GM19468 (cell line): ENCODE data around the gene PRPF39.
"Not testable (repeated sequence)": the region's sequence is repeated elsewhere in the genome, so short reads cannot be mapped to it uniquely, and the experiment has no call there.

Experiments
- ATAC-seq: cut with Tn5 transposase; IDR thresholded peaks from one replicate; pipeline ENCODE4 v1.9.1; 2021; ENCODE audit warnings: mild to moderate bottlenecking, moderate library complexity, moderate number of reproducible peaks; ENCODE audit not compliant: unreplicated experiment; ENCODE audit errors: extremely low read depth

The PRPF39 gene

DNA sequence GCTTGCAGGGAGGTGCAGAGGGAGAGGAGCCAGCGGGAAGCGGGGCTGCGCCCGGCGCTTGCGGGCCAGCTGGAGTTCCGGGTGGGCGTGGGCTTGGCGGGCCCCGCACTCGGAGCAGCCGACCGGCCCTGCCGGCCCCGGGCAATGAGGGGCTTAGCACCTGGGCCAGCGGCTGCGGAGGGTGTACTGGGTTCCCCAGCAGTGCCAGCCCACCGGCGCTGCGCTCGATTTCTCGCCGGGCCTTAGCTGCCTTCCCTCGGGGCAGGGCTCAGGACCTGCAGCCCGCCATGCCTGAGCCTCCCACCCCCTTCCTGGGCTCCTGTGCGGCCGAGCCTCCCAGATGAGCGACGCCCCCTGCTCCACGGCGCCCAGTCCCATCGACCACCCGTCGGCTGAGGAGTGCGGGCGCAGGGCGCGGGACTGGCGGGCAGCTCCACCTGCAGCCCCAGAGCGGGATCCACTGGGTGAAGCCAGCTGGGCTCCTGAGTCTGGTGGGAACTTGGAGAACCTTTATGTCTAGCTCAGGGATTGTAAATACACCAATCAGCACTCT is 3.4 kb upstream of the PRPF39 start:
- not testable (repeated sequence) for ATAC-seq

DNA sequence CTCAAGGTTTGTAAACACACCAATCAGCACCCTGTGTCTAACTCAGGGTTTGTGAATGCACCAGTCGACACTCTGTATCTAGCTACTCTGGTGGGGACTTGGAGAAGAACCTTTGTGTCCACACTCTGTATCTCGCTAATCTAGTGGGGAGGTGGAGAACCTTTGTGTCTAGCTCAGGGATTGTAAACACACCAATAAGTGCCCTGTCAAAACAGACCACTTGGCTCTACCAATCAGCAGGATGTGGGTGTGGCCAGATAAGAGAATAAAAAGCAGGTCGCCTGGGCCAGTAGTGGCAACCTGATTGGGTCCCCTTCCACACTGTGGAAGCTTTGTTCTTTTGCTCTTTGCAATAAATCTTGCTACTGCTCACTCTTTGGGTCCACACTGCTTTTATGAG is 2.8 kb upstream of the PRPF39 start:
- ATAC-seq: not testable (repeated sequence)

DNA sequence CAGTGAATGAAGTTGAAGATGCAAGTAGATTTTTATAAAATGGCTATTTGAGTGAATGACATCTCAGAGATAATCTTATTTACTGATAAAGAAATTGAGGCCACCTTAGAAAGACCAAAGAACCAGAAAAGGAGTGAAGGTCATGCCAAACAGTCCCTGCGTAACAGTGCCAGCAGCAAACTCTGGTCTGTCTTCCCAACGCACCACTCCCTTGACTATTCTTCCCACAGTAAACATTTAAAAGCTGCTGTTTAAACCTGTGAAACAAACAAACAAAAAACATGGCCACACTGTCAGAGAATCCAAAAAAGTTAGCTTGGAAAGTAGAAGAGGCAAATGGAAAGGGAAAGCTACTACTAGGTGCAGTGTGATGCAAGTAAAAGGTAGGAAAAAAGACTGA is 1.5 kb upstream of the PRPF39 start:
- no peak for ATAC-seq

DNA sequence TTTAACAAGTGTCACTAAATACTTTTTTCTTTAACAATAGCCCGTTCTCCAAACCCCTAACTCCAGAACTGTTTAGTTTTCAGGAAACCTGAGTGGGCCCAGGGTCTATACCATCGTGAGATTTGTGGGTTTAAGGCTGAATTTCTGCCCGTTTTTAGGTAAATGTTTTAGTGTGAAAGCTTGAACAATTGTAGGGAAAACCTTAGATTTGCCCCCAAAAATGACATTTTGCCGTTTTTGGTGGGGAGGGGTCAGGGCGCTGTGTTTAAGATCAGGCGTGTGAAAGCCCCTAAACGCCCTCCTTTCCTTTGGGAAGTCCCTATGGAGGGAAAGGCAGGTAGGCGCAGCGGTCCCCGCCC is 320 bp upstream of the PRPF39 start:
- ATAC-seq: no peak

DNA sequence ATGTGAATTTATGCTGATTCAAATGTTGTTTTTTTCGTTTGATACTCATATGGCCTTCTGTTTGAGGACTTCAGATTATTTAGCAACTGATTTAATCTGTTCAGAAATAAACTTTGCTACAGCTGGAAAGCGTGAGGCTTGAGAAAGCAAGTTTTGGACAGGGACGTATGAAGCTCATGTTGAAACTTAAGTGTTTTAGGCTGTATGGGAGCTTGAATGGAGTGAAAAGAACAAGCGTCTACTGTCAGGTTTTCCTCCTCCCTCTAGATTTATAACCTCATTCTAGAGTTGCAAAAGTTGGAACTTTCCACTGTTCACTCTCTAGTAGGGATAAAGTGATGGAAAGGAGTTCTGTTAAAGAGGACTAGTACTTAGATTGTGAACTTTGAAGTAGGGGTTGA is 1.0 kb downstream of the PRPF39 start:
- ATAC-seq: no peak

DNA sequence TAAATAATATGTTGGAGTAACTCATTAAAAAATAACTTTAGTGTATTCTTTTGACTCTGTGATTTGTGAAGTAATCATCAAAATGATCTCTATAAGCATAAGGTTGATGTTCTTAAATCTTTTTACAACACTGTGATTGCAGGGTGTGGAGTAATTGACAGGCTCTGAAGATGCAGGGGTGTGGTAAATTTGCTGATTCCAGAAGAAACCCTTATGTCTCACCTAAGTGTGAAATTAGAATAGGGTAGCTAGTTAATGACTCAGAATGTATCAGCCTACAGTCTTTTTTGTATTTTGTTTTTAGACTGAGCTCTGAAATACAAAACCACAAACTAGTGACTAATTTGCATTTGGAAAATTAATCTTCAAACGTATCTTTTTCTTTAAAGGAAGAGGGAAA is 5.9 kb downstream of the PRPF39 start:
- ATAC-seq: no peak

DNA sequence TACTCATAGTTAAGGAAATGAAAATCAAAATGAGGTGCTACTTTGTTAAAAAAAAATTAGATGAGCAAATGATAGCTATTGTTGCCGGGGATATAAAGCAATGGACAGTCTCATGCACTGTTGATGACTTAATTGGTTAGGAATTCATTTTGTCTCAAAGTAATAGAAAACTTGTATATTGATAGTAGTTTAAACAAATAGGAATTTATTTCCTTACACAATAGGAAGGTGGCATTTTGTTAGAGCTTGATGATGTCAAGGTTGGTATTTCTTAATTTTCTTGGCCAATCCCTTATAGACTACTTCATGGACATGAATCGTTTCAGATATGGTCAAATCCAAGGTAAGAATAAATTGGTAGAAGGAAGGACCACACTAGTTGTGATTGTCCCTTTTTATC is 7.8 kb downstream of the PRPF39 start:
- ATAC-seq: no peak

DNA sequence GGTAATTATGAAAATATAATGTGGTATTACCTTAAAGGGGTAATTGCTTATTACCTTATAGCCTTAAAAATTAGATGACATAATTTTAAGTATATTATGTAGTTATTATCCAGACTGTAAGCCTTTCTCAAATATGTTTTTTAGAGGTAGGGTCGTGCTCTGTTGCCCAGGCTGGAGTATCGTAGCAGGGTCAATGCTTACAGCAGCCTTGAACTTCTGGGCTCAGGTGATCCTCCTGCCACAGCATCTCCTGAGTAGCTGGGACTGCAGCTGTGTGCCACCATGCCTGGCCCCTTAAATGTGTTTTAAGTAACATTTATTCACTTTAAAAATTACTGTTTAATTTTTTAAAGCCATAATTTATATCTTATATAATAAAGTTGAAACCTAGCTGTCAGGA is 10.4 kb downstream of the PRPF39 start:
- ATAC-seq: no peak

DNA sequence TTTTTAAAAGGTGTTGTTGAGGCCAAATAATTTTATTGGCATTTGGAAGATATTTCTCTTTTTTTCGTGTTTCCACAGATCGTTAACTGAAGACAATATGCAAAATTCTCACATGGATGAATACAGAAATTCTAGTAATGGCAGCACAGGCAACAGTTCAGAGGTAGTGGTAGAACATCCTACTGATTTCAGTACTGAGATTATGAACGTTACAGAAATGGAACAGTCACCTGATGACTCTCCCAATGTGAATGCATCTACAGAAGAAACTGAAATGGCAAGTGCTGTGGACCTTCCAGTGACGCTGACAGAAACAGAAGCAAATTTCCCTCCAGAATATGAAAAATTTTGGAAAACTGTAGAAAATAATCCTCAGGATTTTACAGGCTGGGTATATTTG is 11.2 kb downstream of the PRPF39 start:
- no peak for ATAC-seq

DNA sequence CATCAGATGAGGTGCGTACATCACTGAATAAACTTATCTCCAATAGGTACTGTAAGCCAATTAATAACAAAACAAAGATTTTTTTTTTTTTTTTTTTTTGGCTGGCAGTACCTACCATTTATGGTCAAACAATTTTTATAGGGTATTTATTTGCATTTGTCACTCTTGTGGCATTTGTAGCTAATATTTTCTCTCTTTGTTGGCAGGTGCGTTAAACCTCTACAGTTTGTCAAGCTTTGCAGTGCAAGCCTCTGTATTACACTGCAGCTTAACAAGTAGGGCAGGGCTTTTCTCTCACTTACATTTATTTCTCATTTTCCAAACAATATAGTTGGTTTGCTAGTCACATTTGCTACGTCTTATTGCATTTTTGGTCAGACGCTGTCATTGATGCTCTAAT is 12.3 kb downstream of the PRPF39 start:
- ATAC-seq: no peak

DNA sequence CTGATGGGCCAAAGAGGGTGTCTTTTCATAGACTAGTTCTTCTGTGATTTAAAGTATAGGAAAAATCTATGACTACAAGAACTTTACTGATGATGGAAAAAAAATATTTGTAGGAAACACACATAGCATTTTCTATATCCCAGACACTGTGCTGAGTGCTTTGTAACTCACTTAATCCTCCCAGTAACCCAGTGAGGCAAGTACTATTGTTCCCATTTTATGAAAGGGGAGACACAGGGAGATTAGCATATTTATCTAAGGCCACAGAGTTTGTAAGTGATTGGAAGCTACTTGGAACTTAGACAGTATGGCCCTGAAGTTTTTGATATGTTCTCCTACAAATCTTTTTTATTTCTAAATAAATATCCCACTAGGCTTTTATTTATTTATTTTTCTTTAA is 19.9 kb downstream of the PRPF39 start:
- ATAC-seq: no peak

DNA sequence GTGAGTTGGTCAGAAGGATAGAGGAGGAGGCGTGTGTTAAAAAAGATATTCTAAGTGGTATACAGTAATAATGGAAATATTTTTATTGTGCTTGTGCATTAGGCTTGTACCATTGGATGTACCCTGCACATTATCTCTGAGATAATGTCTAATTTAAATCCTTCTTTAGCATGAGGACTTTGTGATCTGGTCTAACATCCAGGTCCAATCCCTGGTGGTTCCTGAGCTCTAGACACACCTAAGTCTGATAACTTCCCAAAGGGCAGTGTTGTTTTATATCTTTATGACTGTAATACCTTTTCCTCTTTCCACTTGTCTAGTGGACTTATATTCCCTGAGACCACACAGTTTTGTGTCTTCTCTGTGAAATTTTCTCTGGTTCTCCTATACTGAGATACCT is 20.6 kb downstream of the PRPF39 start:
- ATAC-seq: no peak

DNA sequence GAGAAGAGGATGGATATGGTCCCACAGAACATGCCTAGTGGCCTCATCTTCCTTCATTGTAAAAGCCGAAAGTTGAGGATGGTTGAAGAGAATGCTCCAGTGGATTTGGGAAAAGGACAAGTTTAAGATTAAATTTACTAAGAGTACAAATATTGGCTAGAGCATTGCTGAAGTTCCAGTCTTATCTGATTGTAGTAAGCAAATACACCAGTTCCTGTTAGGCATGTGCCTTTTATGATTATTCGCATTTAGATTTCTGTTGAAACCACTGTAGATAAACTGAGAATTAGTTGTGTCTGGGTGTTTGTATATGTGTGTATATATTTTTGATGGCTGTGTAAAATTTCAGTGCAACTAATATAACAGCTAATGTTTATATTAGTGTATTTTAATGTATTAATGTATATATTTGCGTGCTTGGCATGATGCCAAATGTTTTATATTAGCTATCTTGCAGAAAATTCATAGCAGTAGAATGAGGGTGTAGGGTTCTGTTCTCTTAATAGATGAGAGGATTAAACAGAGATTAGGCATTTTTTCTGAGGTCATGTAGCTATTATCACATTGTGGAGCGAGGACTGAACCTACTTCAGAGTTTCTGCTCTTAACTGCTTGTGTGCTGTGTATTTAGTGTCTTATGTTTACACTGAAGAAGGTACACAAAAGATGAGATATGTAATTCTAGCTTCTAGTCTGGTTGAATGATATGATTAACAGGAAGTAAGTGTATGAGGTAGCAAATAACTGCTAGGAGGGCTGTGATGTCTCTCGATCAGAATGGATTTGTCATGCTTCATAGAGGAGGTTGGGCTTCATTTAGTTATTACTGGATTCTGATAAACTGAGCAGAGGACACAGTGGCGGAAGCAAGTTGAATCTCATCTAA is 29.2 kb downstream of the PRPF39 start:
- ATAC-seq: no peak

DNA sequence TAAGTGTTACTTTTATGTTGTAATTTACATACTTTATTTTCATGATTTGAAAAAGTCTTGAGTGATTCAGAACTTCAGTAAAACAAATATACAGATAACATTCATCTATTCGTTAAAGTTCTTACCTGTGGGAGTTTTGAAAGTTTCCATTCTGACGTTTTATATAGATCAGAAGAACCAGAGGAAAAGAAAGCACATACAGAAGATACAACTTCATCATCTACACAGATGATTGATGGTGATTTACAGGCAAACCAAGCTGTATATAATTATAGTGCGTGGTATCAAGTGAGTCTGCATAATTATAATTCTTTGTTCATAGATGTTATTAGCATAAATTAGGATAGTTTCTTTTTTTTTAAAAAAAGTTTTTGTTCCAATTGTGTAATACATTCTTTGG is 30.4 kb downstream of the PRPF39 start:
- ATAC-seq: no peak

DNA sequence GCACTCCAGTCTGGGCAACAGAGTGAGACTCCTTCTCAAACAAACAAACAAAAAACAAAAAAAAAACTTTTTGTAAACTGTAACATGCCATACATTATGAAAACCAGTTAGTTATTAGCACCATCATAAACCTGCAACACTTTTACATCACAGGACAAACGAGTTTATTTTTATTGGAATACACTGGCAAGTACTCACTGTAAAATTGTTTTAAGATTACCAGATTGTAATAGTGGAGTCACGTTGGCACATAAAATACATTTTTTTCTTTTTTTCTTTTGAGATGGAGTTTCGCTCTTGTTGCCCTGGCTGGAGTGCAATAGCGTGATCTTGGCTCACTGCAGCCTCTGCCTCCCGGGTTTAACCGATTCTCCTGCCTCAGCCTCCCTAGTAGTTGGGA is 34.7 kb downstream of the PRPF39 start:
- ATAC-seq: no peak

DNA sequence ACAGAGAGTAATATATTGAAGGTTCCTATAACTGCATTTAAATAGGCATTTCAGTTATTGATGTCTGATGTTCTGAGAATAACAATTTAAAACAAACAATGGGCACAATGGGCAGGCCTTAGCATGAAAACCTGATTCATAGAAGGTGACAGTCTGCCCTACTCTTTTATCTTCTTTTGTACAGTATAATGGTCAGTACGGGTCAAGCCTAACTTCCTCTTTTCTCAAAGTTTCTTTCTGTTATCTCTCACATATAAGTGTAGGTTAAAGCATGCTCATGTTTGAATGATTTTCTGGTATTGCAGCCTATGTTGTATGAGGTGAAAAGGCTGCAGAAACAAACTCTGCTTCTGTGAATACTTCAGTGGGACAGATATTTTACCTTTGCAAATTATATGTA is 36.2 kb downstream of the PRPF39 start:
- no peak for ATAC-seq

DNA sequence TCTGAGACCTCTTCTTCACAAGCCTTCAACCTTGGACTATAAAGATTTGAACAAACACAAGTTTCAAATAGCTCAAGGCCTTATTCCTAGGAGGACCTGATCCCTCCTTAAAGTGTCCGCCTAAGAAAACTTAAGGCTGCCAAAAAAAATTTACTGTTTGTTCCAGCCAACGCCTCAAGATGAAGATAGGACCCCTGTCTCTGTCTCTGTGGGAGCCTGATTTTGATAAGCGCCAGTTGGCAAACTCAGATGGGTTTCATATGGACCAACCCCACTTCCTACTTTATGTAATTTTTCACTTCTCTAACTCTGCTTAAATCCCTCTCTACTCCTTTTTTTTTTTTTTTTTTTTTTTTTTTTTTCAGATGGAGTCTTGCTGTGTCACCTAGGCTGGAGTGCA is 39.4 kb downstream of the PRPF39 start:
- no peak for ATAC-seq

DNA sequence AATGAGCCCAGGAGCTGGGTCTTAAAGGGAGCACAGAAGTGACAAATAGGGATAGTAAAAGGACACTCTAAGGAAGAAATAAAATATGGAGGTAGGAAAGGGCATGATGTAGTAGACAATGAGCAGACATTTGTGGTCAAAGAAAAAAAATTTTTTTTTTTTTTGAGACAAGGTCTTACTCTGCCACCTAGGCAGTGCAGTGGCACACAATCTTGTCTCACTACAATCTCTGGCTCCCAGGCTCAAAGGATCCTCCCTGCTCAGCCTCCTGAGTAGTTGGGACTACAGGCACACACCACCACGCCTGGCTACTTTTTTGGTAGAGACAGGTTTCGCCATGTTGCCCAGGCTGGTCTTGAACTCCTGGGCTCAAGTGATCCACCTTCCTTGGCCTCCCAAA is 41.8 kb downstream of the PRPF39 start:
- ATAC-seq: no peak

DNA sequence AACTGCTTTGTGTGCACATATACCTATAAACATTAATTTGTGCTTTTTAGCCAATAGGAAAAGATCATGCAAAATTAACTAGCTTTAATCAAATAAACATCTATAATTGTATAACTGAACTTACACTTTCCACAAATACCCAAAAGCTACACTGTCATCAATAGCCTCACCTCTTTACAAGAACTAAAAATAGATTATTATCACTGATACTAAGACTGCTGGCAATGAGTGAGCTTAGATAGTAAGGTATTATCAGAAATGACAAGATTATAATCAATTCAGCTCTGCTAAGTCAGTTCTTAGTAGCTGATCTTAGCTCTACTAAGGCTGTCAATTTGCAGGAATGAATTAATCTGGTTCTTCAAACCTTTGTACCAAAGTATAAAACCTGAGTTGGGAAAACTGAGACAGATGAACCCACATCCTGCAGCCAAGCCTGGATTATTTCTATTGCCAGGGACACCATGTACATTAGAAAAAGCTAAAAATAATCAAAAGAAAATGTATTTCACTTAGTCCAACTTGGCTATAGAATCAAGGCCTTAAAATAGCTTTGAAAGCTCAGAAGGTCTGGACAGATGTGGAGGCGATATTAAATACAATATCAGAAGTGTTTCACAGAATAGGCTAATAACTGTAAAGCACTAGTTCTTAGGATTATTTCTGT is 45.2 kb downstream of the PRPF39 start:
- no peak for ATAC-seq

DNA sequence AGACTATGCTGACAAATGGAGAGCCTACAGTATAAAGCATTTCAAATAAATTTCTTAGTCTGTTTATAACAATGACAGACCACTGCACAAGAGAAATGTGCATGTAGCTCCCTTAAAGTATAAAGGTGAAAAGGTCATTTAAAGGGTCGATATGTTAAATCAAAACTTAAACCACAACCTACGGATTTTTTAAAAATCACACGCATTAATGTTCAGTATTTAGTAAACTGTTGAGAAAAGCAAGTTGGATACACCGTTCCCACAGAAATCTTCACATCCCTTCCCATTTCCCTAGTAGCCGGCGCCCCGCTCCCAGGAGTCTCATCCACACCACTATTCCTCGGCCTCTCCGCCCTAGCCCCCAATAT is 49.8 kb downstream of the PRPF39 start:
- no peak for ATAC-seq

DNA sequence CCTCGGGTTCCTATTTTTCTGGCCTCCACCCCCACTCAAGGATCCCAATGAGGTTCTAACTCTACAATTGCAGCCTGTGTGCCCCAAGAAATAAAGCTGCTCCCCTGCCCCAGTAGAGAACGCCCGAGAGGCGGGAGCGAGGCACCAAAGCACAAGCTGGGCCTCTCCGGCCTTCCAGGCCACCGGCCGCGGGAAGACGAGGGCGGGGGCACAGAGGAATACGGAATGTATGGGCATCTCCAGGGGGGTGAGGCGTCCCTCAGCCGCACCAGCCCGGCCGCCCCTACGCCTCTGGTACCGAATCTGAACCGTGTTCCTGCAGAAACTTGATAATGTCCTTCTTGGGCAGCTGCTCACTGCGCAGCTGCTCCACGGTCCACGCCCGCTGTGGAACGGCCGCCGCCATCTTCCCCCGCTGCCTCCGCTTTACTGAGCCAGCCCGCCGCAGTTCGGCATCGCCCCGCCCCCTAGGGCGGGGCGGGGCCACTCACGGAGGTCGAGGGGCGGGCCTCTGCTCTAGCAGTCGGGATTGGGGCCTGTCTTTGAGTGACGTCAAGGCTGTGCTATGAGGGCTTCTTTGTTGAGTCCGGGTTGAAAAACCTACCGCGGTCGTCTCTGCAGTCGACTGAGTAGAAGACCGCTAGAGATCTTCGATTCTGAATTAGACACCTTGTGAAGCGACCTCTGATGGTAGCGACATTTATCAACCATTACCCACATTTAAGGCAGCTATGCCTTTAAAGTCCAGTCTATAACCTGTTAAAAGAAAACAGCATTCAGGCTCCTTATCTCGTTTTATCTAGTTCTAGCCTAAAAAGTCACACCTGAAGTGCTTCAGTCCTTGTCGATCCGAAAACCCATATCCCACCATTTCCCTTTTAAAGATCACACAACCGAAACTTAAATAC is 50.4 kb downstream of the PRPF39 start, which contains the start of gene FKBP3:
Gene FKBP3, minus strand, starts transcription at position 431 of the 908 bp plus-strand sequence. Its CDS starts 25 bp downstream, at position 406.
- peak; percentile 94 for ATAC-seq
